H4 (cell line): ENCODE results near the gene ROPN1. TPM values are rescaled to one million over a fixed set of nuclear protein-coding genes. Genes with fewer than 3 reads are reported as not detected.

Experiments used
- DNase-seq: peaks from one replicate; pipeline ENCODE4 v3.0.0-alpha.2; 2015; ENCODE audit warnings: low spot score
- total RNA-seq: library from RNA; depleted of rRNA; stranded (reverse); fragments of >200 nt; shearing (Covaris generic); gene quantifications from 2 replicates; pipeline ENCODE4 v1.2.3, GENCODE V29; 2014; rRNA removed

The ROPN1 gene
- total RNA-seq, 1 experiment from 2014 or later = not detected

DNA sequence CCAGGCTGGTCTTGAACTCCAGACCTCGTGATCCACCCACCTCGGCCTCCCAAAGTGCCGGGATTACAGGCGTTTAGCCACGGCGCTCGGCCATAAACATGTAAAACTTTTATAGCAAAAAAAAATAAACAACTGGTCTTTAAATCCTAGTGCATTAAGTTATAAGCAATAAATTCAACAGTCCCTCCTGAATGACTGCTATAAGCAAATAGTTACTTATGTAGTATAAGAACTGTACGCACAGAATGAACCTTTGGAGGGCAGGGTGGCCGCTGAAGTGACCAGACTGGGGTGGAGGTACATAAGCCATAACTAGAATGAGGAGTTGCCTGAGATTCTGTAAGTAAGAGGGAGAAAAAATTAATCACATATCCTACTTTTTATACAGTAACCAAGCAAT lies 43.5 kb downstream of the ROPN1 start:
- DNase-seq = no peak

DNA sequence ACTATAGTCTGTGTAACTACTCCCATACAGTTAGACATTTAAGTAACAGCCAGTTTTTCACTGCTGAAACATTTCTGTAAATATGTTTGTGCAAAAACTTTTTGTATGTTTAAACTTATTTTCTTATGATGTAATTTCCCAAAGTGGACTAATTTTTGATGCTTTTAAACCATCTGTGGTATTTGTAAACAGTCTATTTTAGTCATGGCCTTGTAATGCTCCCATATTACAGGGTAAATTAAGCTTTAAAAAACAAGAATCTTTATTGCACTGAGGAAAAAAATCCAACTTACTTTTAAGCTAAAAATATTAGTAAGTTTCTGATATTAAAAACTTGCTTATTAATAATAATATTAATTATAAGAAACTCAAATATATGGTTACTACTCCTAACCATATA lies 44.4 kb downstream of the ROPN1 start:
- no peak for DNase-seq

DNA sequence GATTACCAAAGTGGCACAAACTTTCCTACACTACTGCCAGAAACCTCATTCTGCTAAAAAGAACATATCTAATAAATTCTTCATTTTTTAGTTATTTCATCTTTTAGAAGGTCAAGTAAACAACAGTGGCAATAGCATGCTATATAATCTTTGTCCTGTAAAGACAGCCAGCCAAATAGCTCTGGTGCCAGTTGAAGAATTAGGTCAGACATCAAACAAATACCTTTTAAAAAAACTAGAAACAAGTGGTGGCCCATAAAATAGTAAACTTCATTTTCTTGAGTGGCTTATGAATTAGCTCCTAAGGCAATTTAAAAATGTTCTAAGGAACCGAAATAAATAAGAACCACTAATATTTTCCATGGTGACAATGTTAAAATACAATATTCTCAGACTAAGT lies 50.4 kb downstream of the ROPN1 start:
- DNase-seq = no peak

DNA sequence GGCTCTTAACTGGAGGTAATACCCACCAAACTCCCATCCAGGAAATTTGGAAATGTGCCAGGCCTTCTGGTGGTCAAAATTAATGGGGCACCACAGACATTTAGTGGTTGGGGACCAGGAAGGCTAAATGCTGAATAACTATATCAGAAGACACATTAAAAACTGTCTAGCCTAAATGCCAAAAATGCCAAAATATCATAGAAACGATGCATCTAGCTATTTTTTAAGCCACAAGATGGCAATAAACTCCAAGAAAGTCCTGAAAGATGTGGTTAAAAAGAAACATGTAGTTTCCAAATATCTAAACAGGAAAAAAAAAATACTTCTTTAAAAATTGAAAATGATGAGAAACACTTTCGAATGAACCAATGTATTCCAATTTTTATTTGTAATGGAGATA lies 50.8 kb downstream of the ROPN1 start:
- no peak for DNase-seq

DNA sequence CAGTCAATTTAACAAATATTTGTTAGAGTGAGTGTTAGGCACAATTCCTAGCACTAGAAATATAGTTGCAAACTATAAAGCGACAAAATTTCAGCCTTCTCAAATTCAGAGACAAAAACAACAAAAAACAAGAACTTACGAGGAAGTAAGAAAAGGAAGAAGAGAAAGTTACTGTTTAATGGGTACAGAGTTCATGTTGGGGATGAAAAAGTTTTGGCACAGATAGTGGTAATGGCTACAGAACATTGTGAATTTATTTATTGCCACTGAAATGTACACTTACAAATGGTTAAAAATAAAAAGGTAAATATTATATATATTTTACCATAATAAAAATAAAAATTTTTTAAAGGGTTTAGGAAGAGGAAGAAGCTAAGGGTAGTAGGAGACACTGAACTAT lies 52.2 kb downstream of the ROPN1 start:
- DNase-seq = no peak

DNA sequence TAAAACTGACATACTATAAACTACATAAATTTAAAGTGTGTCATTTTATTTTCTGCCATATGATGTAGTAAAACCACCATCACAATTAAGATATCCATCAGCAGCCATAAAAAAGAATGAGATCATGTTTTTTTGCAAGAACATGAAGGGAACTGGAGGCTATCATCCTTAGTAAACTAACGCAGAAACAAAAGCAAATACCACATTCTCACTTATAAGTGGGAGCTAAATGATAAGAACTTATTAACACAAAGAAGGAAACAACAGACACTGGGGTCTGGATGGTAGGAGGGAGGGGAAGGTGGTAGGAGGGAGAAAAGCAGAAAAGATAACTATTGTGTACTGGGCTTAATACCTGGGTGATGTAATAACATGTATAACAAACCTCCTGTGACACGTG lies 55.5 kb downstream of the ROPN1 start:
- DNase-seq = no peak

DNA sequence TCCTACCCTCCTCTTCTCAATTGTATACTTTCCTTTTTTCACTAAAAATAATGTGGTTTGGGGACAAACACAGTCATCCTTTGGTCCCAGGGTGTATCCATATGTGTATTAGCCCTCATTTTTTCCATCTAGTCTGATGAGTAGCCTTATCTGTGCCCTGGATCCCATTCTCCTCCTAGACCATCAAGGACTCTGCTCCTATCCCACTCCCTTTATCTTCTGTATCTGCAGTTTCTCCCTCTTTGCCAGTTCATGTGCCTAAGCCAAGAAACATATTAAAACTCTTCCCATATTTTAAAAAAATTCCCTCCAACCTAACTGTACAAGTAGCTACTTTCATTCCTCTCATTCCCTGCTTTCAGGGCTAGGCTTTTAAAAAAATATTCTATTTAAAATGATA lies 56.1 kb downstream of the ROPN1 start:
- no peak for DNase-seq

DNA sequence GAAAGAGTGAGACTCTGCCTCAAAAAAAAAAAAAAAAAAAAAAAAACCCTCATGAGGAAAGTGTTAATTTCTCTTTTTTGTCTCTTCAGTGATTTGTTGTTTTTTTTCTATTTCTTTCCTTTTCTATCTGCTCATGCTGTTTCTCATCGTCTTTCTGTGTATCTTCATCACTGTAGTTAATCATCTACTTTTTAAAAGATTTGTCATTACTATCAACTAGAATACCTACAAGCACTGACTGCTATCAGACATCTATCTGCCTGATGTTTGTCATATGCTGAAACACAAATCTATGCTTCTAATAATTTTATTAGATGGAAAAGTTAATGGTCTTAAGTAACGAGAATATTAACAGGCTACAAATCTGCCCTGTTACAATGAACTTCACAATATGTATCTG lies 57.7 kb downstream of the ROPN1 start:
- DNase-seq = no peak

DNA sequence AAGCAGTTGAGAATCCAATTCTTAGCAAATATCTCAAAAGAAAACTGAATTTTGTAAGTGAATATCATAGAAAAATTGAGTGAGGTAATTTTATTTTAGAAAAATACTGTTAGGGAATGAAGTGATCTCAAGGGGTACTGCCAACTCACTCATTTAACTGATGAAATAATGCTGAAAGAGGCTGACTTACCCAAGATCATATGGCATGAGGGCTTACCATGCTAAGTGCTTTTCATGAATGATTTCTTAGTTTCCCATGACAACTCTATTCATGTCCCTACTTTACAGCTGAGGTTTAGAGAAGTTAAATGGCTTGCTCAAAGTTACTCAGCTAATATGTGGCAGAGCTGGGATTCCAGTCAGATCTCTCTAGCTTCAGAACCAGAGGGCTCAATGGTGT lies 61.5 kb downstream of the ROPN1 start:
- DNase-seq = no peak

DNA sequence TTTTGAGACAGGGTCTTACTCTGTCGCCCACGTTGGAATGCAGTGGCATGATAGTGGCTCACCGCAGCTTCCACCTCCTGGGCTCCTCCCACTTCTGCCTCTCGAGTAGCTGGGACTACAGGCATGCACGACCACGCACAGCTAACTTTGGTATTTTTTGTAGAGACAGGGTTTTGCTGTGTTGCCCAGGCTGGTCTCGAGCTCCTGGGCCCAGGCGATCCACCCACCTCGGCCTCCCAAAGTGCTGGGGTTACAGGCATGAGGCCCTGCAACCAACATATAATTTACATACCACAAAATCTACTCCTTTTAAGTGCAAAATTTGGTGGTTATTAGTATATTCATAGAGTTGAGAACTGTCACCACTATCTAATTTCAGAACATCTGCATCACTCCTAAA lies 62.6 kb downstream of the ROPN1 start:
- DNase-seq = no peak

DNA sequence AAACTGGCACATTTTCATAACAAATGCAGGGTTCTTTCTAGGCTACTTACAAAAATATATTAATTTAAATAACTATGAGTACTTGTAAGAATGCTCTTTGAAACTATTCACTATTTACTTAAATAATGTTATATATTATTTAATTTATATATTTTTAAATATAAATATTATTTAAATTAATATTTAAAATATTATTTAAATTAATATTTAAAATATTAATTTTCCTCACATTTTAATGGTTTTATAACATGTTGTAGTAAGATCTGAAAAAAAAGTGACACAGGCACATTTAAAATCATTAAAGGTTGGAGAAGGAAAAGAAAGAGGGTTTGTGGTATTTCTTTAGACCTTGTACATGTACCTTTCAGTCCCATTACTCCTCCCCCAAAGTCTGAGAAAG lies 65.5 kb downstream of the ROPN1 start:
- DNase-seq = no peak

DNA sequence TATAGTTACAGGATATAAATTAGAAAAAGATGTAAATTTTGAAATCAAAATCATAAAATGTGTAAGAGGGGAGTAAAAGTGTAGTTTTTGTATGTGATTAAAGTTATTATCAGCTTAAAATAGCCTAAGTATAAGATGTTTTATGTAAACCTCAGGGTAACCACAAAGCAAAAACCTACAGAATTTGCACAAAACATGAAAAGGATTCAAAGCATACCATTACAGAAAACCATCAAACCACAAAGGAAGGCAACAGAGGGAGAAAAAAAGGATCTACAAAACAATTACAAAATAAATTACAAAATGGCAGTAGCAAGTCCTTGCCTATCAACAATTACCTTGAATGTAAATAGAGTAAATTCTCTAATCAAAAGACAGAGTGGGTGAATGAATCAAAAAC lies 71.1 kb downstream of the ROPN1 start:
- no peak for DNase-seq

DNA sequence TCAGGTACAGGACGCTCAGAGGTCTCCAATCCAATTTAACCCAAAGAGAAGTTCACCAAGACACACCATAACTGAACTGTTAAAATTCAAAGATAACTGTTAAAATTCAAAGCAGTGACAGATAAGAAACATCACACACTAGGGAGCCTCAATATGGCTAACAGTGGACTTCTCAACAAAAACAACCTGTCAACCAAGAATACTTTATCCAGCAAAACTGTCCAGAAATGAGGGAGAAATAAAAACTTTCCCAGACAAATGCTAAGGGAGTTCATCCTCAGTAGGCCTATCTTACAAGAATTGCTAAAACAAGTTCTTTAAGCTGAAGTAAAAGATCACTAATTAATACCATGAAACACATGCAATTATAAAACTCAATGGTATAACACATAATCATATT lies 71.5 kb downstream of the ROPN1 start:
- no peak for DNase-seq

DNA sequence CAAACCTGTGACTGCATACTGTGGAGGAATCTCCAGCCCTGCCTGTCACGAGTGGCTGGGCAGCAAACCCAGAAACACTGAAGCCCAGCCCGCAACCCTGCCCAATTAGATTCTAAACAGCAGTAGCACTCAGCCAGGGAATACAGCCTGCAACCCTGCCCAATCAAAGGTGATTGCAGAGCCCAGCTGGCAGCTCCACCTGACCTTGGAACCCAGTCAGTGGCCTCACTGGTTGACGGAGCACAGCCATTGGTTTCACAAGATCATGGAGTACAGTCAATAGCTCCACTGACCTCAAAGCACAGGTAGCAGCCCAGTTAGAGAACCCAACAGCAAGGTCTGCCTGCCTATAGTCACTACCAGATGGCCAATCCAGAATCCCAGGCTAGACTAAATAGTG lies 72.6 kb downstream of the ROPN1 start:
- DNase-seq = no peak

Other genes with a start within 250 kb of the ROPN1 start
- 25.1 and 28.4 TPM in 2 replicates for gene MYLK, start 107.8 kb downstream of the ROPN1 start, total RNA-seq
- gene CCDC14, start 30.9 kb downstream of the ROPN1 start, total RNA-seq = 22.5 and 27.0 TPM in 2 replicates
- gene KALRN, start 41.2 kb upstream of the ROPN1 start, total RNA-seq = 8.1 and 21.7 TPM in 2 replicates